EH (cell line): Measurements from ENCODE around the gene POU2F1.
"Not testable (repeated sequence)": the region's sequence is repeated elsewhere in the genome, so short reads cannot be mapped to it uniquely, and the experiment has no call there.

ENCODE experiments used
- DNase-seq: peaks from one replicate; pipeline ENCODE4 v3.0.0-alpha.2; 2015; ENCODE audit warnings: low read depth

The POU2F1 gene

DNA sequence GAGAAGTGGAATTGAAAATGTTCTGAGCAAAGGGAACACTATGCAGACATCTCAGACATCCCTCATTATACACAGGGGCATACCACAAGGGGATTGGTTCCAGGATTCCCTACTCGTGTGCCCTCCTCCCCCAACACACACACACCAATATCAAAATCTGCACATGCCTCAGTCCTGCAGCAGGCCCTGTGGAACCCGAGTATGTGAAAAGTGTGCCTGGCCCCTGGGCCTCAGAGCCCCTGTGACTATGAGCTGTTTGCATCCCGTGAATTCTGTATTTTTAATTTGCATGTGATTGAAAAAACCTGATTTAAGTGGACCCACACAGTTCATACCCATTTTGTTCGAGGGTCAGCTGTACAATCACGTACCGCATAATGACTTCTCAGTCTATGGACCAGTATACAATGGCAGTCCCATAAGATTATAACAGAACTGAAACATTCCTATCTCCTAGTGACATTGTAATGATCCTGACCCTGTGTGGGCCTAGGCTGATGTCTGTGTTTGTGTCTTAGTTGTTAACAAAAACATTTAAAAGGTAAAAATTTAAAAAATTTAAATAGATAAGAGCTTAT, 11.3 kb downstream of the POU2F1 start:
- no peak for DNase-seq

DNA sequence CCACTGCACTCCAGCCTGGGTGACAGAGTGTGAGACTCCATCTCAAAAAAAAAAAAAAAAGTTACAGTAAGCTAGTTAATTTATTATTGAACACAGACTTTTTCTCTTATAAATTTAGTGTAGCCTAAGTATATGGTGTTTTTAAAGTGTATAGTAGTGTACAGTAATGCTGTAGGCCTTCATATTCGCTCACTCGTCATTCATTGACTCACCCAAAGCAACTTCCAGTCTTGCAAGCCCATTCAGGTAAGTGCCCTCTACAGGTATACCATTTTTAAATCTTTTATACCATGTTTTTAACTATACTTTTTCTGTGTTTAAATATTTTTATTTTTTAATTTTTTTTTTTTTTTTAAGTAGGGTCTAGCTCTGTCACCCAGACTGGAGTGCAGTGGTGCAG, 12.1 kb downstream of the POU2F1 start:
- DNase-seq, result no peak

DNA sequence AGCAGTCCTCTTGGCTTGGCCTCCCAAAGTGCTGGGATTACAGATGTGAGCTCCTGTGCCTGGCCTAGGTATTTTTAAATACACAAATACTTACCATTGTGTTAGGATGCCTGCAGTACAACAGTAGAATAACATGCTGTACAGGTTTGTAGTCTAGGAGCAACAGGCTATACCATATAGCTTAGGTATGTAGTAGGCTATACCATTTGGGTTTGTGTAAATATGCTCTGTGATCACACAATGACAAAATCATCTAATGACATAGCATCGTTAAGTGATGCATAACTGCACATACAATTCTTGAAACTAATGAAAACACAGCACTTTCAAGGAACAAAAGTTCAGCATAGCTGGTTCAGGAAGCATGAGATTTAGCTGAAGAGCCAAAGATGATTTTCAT, 12.7 kb downstream of the POU2F1 start:
- DNase-seq, result no peak

DNA sequence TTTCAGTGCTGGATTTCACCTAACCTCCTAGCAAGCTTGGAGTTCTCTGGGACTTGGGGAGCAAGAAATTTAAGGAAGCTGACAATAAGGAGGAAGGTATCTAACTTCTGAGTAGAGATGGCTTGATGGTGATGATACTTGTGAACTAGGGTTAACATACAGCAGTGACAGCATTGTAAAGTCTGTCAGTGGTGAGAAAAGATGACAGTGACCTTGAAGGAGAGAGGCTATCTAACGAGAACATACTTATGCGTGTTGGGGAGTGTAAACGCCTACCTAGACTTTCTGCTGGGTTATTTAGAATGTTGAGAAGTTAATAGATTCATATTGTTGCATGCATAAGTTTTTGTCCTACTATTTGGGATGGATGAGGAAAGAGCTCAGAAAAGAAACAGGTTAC, 16.3 kb downstream of the POU2F1 start:
- DNase-seq, result no peak

DNA sequence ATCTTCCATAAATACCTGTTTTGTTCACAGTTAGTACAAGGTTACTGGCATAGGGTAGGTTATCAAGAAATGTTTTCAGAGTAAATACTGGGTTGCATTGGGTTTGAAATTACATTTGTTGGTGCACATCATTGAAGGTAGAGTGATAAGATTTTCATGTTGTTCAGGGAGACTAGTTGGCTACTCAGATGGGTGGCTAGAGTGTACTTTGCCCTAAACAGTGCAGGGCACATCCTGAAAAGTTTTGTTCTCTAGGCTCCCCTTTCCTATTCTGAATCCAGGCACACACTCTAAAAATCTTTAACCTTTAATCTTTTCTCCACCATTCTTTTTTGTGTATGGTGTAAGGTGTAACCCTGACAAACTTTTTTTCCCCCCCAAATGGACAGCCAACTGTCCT, 18.0 kb downstream of the POU2F1 start:
- no peak for DNase-seq

DNA sequence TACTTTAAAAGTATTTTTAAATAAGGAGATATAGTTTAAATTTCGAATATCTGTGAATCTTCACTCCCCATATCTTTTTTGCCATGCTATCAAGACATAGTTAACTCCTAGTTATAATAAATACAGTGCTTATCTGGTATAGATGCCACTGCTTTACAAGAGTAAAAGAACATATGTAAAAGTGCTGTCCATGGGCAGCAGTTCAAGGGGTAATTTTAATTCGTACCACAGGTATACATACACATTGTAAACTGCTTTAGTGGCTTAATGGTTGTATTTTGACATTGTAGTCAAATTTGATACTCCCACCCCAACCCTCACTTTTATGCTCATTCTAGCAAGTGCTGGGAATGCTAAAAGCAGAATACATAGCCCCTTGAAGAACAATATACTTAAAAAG, 18.6 kb downstream of the POU2F1 start:
- DNase-seq, result no peak

DNA sequence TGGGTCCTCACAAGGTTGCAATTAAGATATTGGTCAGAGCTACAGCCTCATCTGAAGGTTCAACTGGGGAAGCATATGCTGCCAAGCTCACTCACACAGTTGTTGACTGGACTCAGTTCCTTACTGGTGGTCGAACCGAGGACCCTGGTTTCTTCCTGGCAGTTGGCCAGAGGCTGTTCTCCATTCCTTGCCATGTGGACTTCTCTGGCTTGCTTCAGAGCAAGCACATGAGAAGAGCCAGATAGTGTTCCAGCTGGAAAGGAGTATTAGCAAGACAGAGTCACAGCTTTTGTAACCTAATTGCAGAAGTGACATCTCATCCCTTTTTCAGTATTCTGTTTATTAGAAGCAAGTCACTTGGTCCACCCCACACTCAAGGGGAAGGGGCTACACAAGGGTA, 23.6 kb downstream of the POU2F1 start:
- DNase-seq, result no peak

DNA sequence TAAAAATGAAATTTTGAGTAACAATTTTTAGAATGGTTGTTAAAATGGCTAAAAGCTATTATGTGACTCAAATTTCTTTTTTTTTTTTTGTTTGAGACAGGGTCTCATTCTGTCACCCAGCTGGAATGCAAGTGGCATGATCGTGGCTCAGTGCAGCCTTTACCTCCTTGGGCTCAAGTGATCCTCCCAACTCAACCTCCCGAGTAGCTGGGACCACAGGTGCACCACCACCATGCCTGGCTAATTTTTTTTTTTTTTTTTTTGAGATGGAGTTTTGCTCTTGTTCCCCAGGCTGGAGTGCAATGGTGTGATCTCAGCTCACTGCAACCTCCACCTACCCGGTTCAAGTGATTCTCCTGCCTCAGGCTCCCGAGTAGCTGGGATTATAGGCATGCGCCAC, 24.5 kb downstream of the POU2F1 start:
- not testable (repeated sequence) for DNase-seq

DNA sequence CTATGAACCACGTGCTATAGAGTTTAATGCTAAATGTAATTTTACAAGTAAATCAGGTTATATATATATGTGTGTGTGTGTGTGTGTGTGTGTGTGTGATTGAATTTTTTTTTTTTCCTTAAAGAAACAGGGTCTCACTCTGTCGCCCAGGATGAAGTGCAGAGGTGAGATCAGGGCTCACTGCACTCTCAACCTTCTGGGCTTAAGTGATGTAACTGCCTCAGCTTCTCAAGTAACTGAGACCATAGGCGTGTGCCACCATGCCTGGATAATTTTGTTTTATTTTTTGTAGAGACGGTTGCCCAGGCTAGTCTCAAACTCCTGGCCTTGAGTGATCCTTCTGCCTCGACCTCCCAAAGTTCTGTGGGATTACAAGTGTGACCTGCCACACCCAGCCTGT, 26.3 kb downstream of the POU2F1 start:
- no peak for DNase-seq

DNA sequence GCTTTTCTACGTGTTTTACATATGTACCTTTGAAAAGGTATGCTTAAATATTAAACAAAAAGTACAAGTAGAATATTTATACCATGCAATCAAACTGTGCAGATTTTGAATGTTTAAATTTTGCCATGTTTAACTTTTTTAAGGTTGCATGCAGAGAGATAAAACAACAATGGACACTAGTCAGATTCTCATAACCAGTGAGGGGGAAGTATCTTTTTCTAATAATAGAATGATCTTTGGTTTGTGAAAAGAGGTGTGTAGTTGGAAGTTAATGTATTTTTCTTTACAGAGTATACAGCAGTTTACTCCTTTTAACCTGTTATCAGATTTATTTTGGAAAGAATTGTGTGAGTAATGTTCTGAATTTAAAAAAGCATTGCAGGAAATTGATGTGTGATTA, 27.1 kb downstream of the POU2F1 start:
- no peak for DNase-seq

DNA sequence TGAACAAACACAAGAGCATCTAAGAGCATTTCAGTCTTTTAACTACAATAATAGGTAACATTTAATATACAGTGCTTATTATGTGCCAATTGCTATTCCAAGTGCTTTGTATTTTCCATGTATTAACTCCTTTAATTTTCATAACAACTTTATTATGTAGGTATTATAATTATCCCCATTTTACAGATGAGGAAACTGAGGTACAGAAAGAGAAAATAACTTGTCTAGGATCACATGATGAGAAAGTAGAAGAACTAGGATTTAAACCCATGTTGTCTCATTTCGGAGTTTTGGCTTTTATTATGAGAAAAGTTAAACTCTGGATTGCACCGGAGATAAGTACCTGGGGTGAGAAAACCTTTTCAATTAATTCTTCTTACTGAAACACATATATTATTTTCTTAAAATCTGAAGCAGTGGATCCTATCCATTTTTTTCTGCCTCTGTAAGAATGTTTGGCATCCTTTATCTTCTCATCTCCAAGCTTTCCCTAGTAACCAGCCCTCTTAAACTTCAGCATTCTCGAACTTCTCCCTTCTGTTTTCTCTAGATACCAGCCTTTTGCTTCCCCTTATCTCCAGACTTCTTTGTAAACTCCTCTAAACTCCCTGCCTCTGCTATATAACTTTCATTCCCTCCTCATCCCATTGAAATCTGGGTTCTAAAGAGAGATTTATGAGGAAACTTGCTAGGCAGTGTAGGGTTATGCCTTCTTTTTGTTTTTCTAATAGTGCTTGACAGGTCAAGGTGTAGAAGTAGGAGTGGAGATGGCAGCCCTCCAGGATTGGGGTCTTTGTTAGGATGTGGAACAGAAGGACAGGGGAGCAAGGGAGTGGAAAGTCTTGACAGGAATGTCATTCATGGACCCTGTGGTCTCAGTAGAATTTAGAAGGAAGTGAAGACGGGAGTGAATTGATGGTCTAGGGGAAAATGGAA, 28.3 kb downstream of the POU2F1 start:
- DNase-seq, result peak; percentile 43

DNA sequence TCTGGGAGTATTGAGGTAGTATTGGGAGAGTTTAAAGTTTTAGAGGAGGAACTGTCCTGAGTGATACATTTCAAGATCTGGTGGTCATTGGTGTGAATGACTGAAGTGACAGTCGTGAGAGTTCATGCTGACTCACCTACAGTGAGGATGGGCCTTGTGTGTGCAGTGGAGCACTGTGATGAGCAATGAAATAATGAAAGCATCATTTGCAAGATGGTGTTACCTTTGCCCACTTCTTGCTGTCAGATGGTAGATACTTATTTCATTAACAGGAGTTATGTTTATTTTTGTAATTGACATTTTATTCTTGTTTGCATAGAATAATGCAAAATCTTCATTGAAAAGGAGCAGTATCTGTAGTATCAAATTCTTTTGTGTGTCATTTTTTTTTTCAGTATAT, 29.0 kb downstream of the POU2F1 start:
- peak; percentile 4 for DNase-seq

DNA sequence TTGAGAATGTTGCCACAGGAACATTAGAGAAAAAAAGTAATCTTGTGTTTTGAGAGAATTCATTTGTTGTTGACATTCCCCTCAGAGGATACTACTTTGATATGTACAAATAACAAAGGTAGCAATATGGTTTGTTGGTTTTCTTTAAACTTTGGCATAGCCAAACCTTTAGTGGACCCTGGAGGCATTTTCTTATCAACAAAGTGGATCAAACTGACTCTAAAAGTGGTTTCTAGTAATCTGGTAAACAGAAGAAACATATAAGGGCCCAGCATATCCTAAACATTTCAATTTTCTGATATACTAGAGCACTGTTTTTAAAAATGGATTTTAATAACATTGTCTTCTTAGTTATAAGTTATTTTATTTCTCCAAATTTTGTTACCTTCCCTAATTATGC, 29.8 kb downstream of the POU2F1 start:
- DNase-seq, result no peak

DNA sequence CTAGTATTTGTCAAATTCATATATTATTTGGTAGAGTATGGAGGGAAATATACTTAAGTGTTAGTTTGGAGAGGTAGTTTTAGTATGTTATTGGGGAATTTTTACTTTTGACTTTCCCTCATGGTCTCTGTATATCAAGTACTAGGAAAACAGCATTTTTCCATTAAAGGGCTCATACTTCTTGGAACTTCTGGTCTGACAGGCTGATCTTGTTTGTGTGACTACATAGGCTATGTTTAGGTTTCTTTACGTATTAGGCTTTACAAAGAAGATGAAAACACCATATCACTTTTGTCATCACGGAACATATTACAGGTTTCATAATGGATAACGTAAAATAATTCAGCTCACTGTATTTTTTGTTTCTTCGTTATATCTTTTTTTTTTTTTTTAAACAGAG, 30.8 kb downstream of the POU2F1 start:
- DNase-seq, result no peak

DNA sequence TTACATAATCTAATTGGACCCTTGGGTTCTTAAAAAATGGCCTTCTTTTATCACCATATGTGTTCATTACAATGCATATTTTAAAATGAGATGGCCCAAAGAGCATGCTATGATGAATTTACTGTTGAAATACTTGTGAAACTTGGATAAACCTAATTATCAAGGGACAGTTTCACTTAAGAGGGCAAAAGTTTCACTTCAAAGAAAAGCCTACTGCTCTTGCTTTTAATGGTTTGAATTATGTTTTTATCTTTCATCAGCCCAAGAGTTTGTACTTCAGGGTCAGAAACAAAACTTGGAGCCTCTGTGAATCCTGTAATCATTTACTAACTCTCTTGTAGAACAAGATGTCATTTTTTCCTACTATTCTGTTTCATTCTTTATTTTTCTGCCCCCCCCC, 32.3 kb downstream of the POU2F1 start:
- no peak for DNase-seq

DNA sequence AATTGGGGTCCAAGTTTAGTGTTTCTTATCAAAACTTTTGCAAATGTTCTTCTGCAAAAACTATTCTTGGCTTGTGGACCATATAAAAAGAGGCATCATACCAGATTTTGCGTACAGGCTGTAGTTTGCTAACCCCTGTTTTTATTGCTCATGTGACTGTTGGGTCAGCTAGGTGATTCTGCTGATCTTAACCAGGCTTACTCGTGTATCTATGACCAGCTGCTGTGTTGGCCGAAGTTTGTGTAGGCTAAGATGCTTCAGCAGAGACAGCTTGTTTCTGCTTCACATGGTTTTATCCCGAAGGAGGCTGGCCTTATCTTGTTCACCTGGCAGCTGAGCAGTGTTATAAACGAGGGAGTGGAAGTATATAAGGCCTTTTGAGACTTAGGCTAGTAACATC, 38.2 kb downstream of the POU2F1 start:
- DNase-seq, result no peak

DNA sequence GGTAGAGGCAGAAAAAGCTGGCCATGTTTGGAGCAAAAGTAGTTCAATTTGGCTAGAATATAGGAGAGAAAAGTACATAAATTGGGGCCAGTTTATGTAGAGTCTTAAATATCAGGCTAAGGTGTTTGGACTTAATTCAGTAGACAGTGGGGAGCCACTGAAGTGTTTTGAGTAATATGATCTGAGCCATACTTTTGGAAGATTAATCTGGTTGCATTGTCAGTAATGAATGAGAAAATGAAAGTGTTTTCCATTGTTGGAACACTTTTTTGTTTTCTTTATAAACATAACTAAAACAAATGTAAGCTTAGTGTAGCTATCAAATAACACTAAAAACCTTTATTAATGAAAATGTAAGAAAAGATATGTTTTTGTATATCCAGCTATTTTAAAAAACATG, 42.1 kb downstream of the POU2F1 start:
- no peak for DNase-seq

DNA sequence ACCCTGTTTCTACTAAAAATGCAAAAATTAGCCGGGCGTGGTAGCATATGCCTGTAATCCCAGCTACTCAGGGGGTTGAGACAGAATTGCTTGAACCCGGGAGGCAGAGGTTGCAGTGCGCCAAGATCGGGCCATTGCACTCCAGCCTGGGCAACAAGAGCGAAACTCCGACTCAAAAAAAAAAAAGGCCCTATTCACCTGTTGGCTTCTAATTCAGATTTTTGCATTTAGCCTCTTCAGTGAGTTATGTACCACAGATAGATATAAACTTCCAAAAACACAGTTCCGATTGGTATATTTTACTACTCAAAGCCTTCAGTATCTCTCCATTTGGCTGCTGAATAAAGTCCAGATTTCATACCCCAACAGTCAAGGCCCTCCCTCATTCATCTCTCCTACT, 42.7 kb downstream of the POU2F1 start:
- DNase-seq, result no peak

DNA sequence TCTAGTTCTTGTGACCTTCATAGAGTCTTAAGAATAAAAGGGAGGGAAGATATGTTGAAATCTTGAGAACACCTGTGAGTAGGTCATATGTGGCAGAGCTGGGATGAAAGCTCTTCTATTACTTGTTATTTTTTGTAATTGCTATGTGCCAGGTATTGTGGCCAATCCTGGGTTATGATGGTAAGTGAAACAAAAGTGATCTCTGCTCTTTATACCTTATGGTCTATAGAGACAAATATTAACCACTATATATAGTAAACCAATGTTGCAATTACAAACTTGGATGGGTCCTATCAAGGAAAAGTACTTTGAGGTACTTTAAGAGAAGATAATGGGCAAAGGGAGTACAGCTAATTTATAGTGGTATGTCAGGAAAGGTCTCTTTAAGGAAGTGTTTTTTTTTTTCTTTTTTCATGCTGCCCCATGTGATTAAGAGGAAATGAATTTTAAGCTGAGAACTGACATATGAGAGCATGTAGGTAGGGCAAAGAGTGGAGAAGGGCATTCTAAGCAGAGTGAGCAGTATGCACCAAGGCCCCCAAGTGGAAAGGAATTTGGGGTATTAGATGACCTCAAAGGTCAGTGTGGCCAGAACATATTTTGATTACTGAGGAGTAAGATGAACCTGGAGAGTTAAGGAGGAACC, 43.3 kb downstream of the POU2F1 start:
- DNase-seq, result peak; percentile 19

DNA sequence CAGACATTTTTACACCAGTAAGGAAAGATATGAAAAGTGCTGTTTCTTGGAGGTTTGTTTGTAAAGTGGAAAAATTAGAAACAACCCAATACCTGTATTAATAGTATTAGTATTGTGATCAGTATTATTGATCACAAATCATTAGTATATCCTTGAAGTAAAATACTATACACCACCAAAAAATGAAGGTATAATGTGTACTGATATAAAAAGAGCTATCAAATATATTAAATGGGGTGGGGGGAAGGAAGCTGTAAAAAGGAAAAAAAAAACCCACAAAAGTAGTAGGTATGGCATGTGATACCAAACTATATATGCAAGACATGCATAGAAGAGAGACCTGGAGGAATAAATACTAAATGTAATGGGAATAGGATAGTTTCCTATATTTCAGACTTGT, 46.3 kb downstream of the POU2F1 start:
- DNase-seq, result no peak

DNA sequence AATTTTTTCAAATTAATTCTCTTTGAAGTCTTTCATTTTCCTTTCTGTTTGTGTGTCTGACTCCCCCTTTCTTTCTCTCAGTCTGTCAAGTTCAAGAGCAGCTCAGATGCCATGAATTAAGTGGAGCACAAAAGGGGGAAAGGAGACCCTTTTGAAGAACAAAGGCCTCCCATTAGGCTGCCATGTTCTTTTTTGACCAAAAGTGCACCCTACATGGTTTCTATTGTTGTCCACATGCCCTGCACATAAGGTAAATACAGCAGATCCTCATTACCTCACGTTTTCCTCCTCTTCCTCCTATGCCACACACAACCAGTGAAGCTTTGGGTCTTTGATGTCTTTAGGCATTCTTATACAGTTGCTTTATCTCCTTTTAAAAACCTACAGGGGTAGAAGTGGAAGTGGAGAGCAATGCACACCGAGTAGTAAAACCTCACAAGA, 47.7 kb downstream of the POU2F1 start:
- no peak for DNase-seq

DNA sequence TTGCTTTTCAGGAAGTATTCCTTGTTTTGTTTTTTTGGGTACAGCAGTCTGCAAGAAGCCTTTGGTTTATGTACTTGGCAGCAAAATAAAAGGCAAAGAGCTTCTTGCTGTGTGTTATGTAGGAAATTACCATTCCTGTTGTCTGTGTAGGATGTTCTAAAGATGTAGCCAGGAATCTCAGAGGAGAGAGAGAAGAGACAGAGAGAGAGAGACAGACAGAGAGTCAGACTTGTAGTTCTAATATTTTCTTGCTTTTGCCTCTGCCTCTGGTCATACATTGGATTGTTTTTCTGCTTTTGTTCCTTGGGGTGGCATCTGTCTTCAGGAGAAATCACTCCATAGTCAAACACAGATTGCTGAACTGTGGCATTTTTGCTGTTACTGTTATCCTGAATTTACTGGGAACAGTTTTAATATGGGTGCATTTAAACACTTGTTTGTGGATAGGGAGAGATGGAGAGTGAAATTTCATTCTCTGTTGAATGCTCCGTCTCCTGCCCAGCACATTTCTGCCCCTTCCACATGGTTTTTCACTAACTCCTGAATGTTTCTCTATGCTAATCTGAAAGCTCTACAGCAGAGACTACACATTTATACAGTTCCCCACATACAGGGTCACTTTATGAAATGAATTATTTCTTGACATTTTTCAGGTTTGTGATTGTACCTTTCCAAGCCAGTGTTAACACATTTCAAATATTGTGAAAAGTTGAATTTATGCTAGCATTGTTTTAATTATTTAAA, 49.8 kb downstream of the POU2F1 start:
- no peak for DNase-seq
